Stimulated activated CD4-positive, alpha-beta T cell treated with anti-CD3 and anti-CD28 coated beads, Interleukin-1b, Interleukin-23, amount 100 ng/mL, for 48 hours (primary cell): ENCODE measurements around the gene DNAJB8.

ENCODE experiments used
- DNase-seq: peaks from one replicate; pipeline ENCODE4 v3.0.0-alpha.2; 2020

DNAJB8 gene

GRCh38 chr3:128463771-128464170, 2.9 kb downstream of the DNAJB8 start:
- no peak for DNase-seq

- no peak for DNase-seq
These were observed 3.3 kb downstream of the DNAJB8 start for GRCh38 chr3:128463354-128463753.

DNA sequence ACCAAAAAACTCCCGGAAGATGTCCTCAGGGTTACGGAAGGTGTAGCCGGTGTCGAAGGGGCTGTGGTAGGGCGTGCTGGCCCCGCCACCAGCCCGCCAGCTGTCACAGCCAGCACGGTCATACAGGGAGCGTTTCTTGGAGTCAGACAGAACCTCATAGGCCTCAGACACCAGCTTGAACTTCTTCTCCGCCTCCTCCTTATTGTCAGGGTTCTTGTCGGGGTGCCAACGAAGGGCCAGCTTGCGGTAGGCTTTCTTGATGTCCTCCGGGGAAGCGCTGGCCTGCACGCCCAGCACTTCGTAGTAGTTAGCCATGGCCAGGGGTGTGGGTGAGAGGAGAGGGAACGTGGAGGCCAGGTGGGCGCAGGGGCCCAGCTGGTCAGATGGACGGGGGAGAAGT, 3.8 kb downstream of the DNAJB8 start:
- DNase-seq, result no peak

GRCh38 chr3:128462341-128462910, 4.3 kb downstream of the DNAJB8 start:
- DNase-seq, result no peak

DNA sequence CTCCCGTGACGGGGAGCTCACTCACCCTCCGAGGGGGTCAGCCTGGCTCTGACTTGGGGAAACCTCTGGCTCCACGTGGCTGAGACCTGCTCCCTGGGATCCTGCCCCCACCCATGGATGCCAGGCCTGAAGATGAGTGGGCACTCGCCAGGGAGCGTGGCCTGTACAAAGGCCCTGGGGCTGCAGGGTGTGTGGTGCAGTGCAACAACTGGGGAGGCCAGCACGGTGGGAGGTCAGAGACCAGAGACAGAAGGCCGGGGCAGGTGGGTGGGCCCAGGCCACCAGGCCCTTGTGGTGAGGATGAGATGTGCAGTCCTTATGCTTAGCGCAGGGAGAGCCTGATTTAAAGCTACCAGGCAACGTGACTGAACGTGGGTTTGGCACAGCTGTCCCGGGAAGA, 5.0 kb downstream of the DNAJB8 start:
- no peak for DNase-seq

GRCh38 chr3:128459461-128459820, 7.2 kb downstream of the DNAJB8 start:
- no peak for DNase-seq

DNA sequence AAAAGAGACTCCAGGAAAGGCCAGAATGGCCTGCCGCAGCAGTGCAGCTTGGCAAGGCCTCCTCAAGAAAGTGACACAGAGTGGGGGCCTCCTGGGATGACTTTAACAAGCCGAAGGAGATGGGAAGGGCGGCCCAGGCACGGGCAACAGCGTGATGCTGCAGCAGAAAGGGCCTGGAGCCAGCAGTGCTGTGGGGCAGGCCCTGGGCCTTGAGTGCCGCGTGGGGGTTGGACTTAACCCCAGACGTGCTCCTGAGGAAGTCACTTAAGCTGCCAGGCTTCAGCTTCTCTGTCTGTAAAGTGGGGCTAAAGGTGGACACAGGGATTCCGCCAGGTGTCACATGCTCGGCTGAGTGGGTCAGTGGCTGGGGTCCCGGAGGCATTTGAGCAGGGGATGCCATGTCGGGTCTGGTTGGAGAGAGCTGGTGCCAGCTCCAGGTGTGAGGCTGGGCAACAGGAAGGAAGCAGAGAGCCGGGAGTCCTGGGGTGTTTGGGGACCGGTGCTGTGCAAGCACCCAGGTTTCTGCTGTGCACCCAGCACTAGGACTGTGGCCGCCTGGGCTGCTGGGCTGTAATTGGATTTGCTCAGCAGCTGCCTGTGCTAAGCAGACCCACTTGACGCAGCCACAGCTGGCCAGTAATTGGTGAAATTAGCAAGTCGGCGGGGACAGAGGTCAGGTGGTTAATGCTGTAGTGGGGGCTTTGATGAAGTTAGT, 7.8 kb downstream of the DNAJB8 start:
- DNase-seq, result no peak

DNA sequence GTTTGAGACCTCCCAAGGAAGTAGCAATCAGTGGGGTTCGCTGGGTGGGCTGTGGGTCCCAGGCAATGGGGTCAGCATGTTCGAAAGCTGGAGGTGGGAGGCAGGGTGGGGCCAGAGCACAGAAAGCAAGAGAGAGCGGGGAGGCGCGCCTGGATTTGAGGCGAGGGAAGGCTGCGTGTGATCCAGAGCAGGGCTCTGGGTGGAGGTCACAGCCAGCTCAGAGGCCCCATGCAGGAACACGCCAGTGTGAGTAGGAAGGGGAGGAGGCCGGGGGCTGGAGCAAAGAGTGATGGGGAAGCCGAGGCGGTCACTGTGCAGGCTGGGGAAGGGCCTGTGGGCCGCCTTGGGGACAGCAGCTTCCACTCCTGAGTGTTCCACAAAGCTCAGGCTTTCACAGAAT, 8.8 kb downstream of the DNAJB8 start:
- DNase-seq, result no peak

GRCh38 chr3:128456776-128457715, 9.6 kb downstream of the DNAJB8 start:
- DNase-seq, result no peak

- DNase-seq, result no peak
These were observed 10.6 kb downstream of the DNAJB8 start for GRCh38 chr3:128455786-128456748.

DNA sequence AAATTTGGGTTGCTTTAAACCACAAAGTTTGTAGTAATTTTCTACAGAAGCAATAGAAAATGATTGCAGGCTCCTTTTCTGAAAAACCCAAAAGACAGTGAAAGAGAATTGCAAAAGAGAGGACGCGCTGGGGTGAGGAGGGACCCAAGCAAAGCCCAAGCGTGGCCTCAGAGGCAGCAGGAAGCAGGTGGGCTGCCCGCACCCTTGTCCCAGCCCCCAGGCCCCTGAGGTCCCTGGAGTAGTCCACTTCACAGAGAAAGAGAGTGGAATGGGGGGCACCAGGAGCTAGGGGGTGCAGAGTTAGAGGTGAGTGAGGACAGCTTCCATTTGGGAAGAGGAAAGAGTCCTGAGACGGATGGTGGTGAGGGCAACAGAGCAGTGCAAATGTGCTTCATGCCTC, 11.6 kb downstream of the DNAJB8 start:
- no peak for DNase-seq

DNA sequence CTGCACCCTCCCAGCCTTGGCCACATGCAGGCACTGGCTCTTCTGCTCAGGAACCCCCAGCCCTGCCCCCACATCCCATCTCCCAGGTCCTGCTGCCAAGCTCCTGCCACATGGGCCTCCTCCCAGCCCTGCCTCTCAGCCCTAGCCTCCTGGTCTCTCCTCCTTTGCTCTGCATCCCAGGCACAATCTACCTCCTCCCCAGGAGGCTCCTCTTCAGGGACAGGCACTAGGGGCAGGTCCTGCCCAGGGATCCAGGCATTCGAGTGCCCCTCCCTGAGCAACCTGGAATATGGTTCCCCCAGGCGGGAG, 12.4 kb downstream of the DNAJB8 start:
- DNase-seq, result no peak

- DNase-seq, result no peak
These were observed 13.0 kb downstream of the DNAJB8 start for GRCh38 chr3:128453501-128454309.

GRCh38 chr3:128452678-128453275, 13.9 kb downstream of the DNAJB8 start:
- DNase-seq, result no peak

- DNase-seq, result no peak
These were observed 14.6 kb downstream of the DNAJB8 start for GRCh38 chr3:128452120-128452519.

DNA sequence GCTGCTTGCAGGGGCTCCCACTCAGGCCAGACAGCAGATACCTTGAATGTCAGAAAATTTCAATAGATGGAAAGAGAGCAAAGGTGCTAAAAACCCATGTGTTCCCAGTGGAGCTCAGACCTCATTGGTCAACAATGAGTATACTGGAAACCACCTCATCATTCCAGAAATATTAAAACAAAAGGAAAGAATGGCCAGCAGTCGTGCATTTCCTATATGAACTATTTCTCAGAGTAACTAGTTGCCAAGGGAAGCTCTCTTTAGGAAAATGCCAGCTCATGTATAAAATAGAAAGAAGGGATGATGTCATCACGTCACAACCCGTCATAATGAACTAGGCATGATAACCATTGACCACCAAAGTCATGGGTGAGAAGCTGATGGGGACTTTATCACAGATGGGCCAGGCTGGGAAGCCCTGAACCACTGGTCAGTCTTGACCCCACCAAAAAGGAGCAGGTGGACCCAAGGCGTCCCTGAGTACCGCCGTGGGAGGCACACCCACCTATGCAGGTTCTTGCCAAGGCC, 17.5 kb downstream of the DNAJB8 start:
- no peak for DNase-seq

DNA sequence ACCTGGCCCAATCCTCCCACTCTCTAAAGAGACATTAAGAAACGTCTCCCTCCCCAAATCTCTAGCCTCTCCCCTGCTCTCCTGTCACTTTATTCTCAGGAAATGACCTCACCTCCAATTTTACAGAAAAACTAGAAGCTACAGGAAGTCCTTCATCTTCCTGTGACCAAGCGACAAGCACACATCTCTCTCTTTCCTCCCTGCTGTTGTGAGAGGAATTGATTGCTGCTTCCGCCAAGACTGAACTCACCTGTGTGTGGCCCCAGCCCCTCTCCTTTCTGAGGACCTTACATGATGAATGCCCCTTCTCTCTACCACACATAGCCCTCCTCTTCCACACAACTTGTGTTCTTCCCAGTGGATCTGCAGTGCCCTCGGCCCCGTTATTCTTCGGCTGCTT, 18.2 kb downstream of the DNAJB8 start:
- DNase-seq, result no peak

GRCh38 chr3:128447561-128448013, 19.1 kb downstream of the DNAJB8 start:
- DNase-seq, result peak; percentile 87

GRCh38 chr3:128446821-128447220, 19.9 kb downstream of the DNAJB8 start:
- no peak for DNase-seq

DNA sequence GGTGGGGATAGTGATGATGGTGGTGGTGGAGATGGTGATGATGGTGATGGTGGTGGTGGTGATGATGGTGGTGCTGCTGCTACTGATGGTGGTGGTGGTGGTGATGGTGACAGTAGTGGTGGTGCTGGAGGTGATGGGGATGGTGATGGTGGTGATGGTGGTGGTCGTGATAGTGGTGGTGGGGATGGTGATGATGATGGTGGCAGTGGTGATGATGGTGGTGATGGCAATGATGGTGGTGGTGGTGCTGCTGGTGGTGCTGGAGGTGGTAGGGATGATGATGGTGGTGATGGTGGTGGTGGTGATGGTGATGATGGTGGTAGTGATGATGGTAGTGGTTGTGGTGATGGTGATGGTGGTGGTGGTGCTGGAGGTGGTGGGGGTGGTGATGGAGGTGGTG, 21.3 kb downstream of the DNAJB8 start:
- no peak for DNase-seq

- DNase-seq, result no peak
These were observed 22.9 kb downstream of the DNAJB8 start for GRCh38 chr3:128443771-128444170.
